ENCODE measurements around the gene KCNQ4. TPM values are rescaled to one million over a fixed set of nuclear protein-coding genes. Genes with fewer than 3 reads are reported as not detected.

Gene KCNQ4
- total and polyA plus RNA-seq, 2 of the 8 experiments (the other 6 are each of a cell fraction or from before 2014, with no cell fraction given), result 2.2 to 3.9 TPM

DNA sequence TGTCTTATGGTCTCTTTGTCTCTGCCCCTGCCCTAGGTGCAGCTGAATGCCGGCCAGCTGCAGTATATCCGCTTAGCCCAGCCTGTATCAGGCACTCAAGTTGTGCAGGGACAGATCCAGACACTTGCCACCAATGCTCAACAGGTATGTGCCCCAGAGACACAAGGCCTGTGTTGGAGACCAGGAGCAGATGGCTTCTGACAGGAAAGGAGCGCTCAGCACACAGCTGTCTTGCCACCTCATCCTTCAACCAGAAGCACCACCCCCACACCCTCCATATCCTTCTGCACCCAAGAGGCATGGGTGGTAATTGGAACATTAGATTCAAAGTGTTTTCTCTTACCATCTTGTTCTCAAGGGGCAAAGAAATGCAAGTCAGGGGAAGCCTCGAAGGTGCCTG lies 17.0 kb upstream of the KCNQ4 start:
- no peak for FAIRE-seq
- POLR2A ChIA-PET (ENCODE audit: partially characterized antibody), result no interaction called here
- WGBS, 2 experiments (ENCODE audit: extremely low coverage in 1 of 2, insufficient coverage in 1 of 2, insufficient read length in 1 of 2, insufficient replicate concordance in 2 of 2, low coverage in 1 of 2, low lambda C conversion rate in 2 of 2, missing lambda C conversion rate in 1 of 2), result 87% methylated on average over 4 of the region's 4 CpGs; no CpG with 5 or more reads in 1 of the 2 experiments
- TF ChIP-seq EZH2 (IDR thresholded peaks at IDR 0.05; ENCODE audit: low read depth, low read length, severe bottlenecking), result no peak
- no peak for TF ChIP-seq BRCA1 (IDR thresholded peaks at IDR 0.05; ENCODE audit: low read depth, low read length)
- no peak for TF ChIP-seq CHD2 (IDR thresholded peaks at IDR 0.05; ENCODE audit: low read length)
- no peak for TF ChIP-seq NANOG (IDR thresholded peaks at IDR 0.05; ENCODE audit: insufficient read depth, low read depth, low read length, poor library complexity, severe bottlenecking)
- TF ChIP-seq GTF2F1 (IDR thresholded peaks at IDR 0.05; ENCODE audit: borderline replicate concordance, low read depth, low read length), result no peak
- TF ChIP-seq EP300 (IDR thresholded peaks at IDR 0.05; ENCODE audit: borderline replicate concordance in 1 of 2, low read depth in 2 of 2, low read length in 2 of 2), result no peak
- no peak for TF ChIP-seq SAP30 (IDR thresholded peaks at IDR 0.05; ENCODE audit: insufficient read depth, insufficient replicate concordance, low read length)
- TF ChIP-seq SRF (IDR thresholded peaks at IDR 0.05; ENCODE audit: low read depth, low read length), result no peak
- TF ChIP-seq, protein P1, sequence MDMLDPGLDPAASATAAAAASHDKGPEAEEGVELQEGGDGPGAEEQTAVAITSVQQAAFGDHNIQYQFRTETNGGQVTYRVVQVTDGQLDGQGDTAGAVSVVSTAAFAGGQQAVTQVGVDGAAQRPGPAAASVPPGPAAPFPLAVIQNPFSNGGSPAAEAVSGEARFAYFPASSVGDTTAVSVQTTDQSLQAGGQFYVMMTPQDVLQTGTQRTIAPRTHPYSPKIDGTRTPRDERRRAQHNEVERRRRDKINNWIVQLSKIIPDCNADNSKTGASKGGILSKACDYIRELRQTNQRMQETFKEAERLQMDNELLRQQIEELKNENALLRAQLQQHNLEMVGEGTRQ (IDR thresholded peaks at IDR 0.05; ENCODE audit: low read length), result no peak
- no peak for TF ChIP-seq KDM5A (IDR thresholded peaks at IDR 0.05; ENCODE audit: low read length)

More for the DNA sequence above, 17.0 kb upstream of the KCNQ4 start:
- CTCF ChIA-PET (ENCODE audit: partially characterized antibody), result interaction anchor here (1.2 to 15.0 kb wide), 5 partner anchors 7 to 229 kb away, joined by 3 to 140 read pairs (median 5); no protein-coding TSS in a partner anchor
- no peak overlapping the region for H2BK12ac ChIP-seq (ENCODE audit: low read depth, low read length)
- DNase-seq (ENCODE audit: low read depth in 1 of 2, low spot score in 2 of 2), result no peak
- no peaks in the 10 kb centered on the region for H3K23me2 ChIP-seq (ENCODE audit: low read depth, low read length)
- H2AFZ ChIP-seq (ENCODE audit: low read length), result no peak overlapping the region
- H2AK5ac ChIP-seq (ENCODE audit: low read depth, low read length), result no peak overlapping the region
- no peaks in the 10 kb centered on the region for H3K9me3 ChIP-seq (ENCODE audit: insufficient read depth in 2 of 2, low read depth in 1 of 2, low read length in 1 of 2)
- H2BK120ac ChIP-seq (replicated peaks; ENCODE audit: low read depth, low read length), result no peak overlapping the region
- H2BK5ac ChIP-seq (ENCODE audit: low read depth, low read length), result no peak overlapping the region
- H3K79me2 ChIP-seq (ENCODE audit: control insufficient read depth in 1 of 2, insufficient read depth in 2 of 2, low read length in 2 of 2), result no peaks in the 10 kb centered on the region
- no peak overlapping the region for H3K18ac ChIP-seq (ENCODE audit: extremely low read depth, low read length)
- H4K20me1 ChIP-seq (replicated peaks in 1 of 2; ENCODE audit: control insufficient read depth in 1 of 2, insufficient read depth in 2 of 2, low read length in 2 of 2), result peaks cover 3% of the 10 kb centered on the region in 2 experiments
- no peak overlapping the region for H3K4me2 ChIP-seq (ENCODE audit: insufficient read depth in 1 of 2, low read depth in 2 of 2, low read length in 2 of 2)
- H2BK15ac ChIP-seq (ENCODE audit: low read length), result no peak overlapping the region
- H4K5ac ChIP-seq (ENCODE audit: insufficient read length, low read depth, low read length), result no peak overlapping the region
- no peak overlapping the region for H3K23ac ChIP-seq (ENCODE audit: insufficient read length)
- H3K4ac ChIP-seq (replicated peaks; ENCODE audit: insufficient read length, low read depth, low read length), result no peak overlapping the region
- no peak overlapping the region for H3K56ac ChIP-seq (replicated peaks; ENCODE audit: insufficient read length, low read depth, low read length)
- H2BK20ac ChIP-seq (ENCODE audit: low read length), result no peak overlapping the region
- H4K91ac ChIP-seq (replicated peaks; ENCODE audit: insufficient read length, low read length), result no peak overlapping the region
- no peak overlapping the region for H4K8ac ChIP-seq (ENCODE audit: extremely low read depth, insufficient read depth, low read length)
- H3K4me1 ChIP-seq (replicated peaks in 1 of 4; ENCODE audit: control insufficient read depth in 3 of 4, insufficient read depth in 4 of 4, low read length in 3 of 4), result peaks cover 0 to 5% (median under 1%) of the 10 kb centered on the region in 4 experiments; a peak in 3 of 7 replicates
- H3K27ac ChIP-seq (ENCODE audit: low read depth, low read length), result no peak overlapping the region
- H3K9ac ChIP-seq (replicated peaks in 1 of 4; ENCODE audit: extremely low read depth in 1 of 4, low read depth in 3 of 4, low read length in 3 of 4), result no peak overlapping the region
- H3K27me3 ChIP-seq (replicated peaks in 1 of 4; ENCODE audit: control insufficient read depth in 3 of 4, extremely low read depth in 1 of 4, insufficient read depth in 3 of 4, low read length in 3 of 4), result no peaks in the 10 kb centered on the region
- H3K36me3 ChIP-seq (ENCODE audit: control insufficient read depth in 2 of 4, insufficient read depth in 4 of 4, low read length in 3 of 4), result peaks cover 24 to 77% (median 56%) of the 10 kb centered on the region in 4 experiments
- no peak overlapping the region for H3K14ac ChIP-seq (ENCODE audit: insufficient read length)
- H3K4me3 ChIP-seq (ENCODE audit: extremely low read depth in 1 of 4, insufficient read depth in 2 of 4, low read depth in 3 of 4, low read length in 4 of 4), result no peak overlapping the region
- H3K79me1 ChIP-seq (ENCODE audit: low read depth, low read length), result no peaks in the 10 kb centered on the region; the same call in 1 of the 2 replicates
